ENCODE data around the gene LDAH. TPM values are rescaled to one million over a fixed set of nuclear protein-coding genes. Genes with fewer than 3 reads are reported as not detected.

The LDAH gene
- total RNA-seq, 4 donors from 2014 or later, result 11.9 to 18.3 (median 14.0) TPM

DNA sequence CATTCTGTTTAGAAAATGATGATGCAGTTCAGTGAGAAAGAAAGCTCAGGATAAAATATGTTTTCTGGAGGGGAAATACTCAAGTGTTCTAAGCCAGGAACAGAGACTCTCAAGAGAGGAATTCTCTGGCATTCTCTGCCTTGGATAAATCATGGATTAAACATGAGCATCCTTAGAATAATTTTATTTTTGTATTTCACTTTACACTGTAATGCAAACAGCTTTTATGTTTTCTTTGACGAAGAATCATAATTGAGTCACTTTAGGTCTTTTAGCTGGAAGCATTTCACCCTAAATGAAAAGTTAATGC is 144.9 kb downstream of the LDAH start:
- TF ChIP-seq, protein P1, sequence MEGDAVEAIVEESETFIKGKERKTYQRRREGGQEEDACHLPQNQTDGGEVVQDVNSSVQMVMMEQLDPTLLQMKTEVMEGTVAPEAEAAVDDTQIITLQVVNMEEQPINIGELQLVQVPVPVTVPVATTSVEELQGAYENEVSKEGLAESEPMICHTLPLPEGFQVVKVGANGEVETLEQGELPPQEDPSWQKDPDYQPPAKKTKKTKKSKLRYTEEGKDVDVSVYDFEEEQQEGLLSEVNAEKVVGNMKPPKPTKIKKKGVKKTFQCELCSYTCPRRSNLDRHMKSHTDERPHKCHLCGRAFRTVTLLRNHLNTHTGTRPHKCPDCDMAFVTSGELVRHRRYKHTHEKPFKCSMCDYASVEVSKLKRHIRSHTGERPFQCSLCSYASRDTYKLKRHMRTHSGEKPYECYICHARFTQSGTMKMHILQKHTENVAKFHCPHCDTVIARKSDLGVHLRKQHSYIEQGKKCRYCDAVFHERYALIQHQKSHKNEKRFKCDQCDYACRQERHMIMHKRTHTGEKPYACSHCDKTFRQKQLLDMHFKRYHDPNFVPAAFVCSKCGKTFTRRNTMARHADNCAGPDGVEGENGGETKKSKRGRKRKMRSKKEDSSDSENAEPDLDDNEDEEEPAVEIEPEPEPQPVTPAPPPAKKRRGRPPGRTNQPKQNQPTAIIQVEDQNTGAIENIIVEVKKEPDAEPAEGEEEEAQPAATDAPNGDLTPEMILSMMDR (IDR thresholded peaks at IDR 0.05; ENCODE audit: low read depth), result no peak

DNA sequence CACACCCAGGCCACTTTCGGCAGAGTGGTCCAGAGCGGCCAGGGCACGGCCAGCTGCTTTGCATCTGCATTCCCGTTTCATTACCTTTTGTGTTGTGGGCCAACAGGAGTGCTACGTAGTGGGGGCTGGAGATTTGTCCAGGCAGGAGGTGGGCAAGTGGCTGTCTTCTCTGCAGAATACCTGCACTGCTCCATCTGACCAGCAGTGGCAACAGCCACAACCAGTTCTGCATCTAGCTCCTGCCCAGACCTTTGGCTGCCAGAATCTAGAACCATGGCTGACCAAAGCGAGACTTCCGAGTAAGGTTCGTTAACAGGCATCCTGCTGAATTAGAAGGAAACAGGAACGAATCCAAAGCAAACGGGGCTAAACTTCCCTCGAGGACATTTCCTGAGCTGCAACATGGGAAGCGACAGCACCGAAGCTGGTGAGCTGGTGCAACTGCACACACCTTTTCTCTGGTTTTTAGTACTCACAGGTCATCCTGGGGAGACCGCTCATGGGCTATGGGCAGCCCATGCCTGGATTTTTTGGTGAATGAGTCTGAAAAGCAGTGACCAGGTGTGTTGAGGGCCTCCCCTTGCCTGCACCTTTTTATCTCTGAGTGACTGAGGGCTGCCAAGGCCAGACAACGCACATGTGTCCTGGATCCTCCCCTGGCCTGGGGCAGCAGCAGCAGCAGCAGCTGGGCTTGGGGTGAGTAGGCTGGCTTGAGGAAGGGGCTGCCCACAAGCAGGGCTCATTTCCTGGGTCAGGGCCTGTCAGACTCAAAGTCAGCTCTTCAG is 145.4 kb downstream of the LDAH start:
- TF ChIP-seq, protein P1 (IDR thresholded peaks at IDR 0.05; ENCODE audit: low read depth), result no peak

DNA sequence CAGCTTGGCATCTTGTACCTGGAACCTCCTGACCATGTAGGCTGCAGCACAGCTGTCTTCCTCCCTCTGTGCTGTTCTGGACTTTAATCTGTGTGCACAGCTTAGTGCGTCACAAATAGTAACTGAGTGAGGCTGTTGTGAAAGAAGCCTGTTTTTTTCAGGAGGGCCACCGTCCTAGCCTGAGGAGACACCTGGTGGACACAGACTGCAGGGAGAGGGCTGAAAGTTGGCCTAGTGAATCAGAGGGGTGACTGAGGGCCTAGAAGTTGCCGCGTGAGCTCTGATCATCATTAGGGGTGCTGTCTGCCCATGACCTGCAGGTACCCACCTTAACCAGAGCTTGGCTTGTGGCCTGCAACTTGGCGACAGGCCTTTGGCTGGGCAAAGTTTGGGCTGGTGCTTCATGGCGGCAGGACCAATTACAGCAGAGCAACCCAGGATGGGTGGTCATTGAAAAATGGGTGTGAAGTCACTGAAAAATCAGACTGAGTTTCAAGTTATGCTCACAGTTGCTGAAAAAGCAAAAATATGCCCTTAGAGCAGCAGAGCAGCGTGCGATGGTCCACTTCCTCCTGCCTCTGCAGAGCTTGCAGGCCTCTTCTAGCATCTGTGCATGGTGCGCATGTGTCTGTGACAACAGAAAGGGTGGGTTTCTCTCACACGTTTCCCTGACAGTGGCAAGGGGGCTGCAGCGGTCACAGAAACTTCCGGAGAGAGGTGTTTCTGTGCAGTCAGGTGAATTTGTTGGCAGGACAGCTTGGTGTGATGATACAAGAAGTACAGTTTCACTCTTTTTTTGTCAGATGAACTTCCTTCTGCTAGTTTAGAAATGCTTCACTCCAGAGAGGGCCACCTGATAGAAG is 146.3 kb downstream of the LDAH start:
- TF ChIP-seq, protein P1 (IDR thresholded peaks at IDR 0.05; ENCODE audit: low read depth), result no peak

DNA sequence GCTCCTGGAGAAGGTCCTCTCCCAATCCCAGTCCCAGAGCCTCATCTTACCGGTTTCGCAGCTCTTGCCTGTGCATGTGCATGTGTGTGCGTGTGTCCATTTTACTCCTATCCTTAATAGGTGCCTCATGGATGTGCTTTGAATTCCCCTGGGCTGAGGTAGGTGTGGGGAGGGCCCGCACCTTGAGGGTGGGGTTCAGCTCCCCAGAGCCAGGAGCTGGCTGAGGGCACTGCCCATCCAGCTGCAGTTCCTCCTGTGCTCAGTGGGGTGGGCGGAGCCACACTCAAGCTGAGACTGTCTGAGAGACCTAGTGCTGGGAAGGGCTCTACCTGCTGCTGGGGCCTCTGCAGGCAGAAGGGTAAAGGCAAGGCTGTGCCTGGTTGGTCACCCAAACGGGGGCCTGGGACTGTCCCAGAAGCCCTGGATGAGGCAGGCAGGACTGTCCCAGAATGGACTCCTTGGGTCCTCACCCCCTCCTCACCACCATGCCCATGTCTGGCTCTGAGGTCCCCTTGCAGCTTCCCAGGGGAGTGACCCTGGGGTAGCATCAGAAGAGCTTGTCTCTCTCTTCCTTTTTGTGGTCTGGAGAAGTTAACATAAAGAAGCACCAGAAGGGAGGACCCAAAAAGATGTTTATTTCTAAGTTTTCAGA is 147.1 kb downstream of the LDAH start:
- TF ChIP-seq, protein P1 (IDR thresholded peaks at IDR 0.05; ENCODE audit: low read depth), result no peak

DNA sequence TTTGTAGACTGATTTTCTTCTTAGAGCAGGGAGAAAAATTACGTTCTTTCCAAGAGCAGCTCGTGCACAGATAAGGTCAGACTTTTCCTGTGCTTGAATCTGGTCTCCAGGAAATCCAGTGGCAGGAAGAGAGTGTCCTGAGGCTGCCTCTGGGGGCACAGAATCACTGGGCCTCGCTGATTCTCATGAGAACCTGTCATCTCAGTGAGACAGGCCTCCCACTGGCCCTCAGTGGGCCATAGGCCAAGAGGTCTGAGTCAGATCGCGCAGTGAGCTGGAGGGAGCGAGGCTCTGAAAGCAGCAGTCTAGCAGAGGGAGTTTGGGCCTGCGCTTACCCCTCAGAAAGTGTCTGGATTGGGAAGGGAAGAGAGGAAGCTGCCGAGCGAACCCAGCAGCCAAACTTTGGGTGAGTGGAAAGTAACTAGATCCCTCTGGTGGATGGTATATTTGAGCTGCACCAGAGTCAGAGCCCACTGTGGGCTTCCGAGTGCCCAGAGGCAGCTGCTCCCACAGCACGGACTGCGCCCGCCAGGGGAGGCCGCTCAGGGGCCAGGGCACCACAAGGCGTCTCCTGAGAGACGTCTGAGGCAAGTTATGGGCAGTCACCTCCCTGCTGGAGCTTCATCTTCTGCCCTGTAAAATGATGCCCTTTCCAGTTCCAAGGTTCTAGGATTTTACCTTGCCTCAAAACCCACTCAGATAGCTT is 147.8 kb downstream of the LDAH start:
- TF ChIP-seq, protein P1 (IDR thresholded peaks at IDR 0.05; ENCODE audit: low read depth), result no peak

DNA sequence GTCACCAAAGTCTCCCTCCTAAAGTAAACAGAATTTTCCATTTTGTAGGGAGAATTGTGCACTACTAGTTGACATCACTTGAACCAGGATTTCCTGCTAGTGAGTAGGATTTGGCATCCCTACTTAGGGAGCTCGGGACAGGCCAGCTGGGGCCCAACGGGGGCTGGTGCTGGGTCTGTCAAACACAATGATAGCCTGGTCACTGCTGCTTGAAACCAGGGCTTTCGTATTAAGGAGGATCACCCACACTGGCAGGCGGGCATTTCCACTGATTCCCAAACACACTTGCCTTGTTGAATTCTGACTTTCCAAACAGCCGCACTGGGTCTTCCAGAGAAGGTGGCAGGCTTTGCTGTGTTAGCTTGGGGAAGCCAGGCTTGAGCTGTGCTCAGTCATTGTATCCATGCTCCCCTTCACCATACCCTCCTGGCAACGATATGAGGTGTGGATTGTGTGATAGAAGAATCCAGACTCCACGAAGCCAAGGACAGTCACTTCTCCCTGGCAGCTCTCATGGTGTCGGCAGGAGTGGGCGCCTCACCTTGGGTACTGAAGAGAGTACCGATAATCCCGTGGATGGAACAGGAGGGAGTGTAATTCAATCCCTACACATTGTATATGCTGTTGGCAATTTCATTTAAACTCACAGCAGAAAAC is 148.5 kb downstream of the LDAH start:
- TF ChIP-seq, protein P1 (IDR thresholded peaks at IDR 0.05; ENCODE audit: low read depth), result no peak

Data from subcutaneous adipose tissue (tissue), 4 donors.